Vagina (tissue), 2 donors: Measurements from ENCODE around the gene IFT57.

Source experiments
- POLR2A ChIP-seq, 2 donors: fragments of 450-650 bp; IDR thresholded peaks; one replicate each; pipeline ENCODE4 v1.6.1; 2017; ENCODE audit warnings: antibody characterized with exemption in 2 of 2, mild to moderate bottlenecking in 2 of 2, moderate library complexity in 2 of 2
- POLR2AphosphoS5 ChIP-seq, 2 donors: sonication (generic); formaldehyde crosslinking; IDR thresholded peaks; one replicate each; pipeline ENCODE4 v1.9.0; 2017; ENCODE audit warnings: antibody characterized with exemption in 2 of 2, mild to moderate bottlenecking in 2 of 2, low read depth in 1 of 2; ENCODE audit not compliant: insufficient read depth in 1 of 2
- TF ChIP-seq, protein P1 (sequence below), 3 experiments: fragments of 450-650 bp in 2 of 3; fragments of 200-600 bp in 1 of 3; sonication (generic) in 1 of 3; IDR thresholded peaks; one replicate each; pipeline ENCODE4 v1.5.1; 2017 to 2019; ENCODE audit warnings: antibody characterized with exemption in 3 of 3, mild to moderate bottlenecking in 2 of 3, moderate library complexity in 2 of 3

DNA sequence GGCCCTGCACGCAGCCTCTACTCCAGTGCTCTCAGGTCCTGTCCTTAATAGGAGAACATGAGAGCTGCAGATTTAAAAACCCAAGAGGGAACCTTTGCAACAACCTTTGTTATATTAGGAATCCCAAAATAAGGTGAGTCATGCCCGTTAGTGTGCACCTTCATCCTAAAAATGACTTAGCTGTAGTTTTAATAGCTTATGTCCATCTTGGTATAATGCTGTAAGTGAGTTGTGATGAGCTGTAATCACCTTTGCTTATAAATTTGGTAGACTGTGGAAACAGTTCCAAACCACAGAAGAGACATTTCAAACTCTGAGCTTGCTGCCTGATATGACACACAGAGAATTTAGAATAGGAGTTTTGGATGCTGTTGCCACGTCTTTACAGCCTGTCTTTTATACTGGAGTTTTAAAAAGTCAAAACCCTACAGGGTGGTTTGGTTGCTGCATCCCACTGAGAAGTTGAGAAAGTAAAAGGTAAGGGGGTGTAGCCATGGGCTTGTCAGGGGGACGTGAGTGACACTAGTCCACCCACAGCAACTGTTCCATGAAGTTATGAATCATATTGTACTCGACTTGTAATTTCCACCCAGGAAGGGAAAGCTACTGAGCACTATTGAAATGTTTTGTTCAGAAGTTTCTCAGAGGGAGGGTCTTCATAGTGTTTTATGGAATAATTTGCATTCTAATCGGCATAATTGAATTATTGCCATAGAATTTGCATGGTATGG lies 104.0 kb downstream of the IFT57 start:
- TF ChIP-seq, protein P1, sequence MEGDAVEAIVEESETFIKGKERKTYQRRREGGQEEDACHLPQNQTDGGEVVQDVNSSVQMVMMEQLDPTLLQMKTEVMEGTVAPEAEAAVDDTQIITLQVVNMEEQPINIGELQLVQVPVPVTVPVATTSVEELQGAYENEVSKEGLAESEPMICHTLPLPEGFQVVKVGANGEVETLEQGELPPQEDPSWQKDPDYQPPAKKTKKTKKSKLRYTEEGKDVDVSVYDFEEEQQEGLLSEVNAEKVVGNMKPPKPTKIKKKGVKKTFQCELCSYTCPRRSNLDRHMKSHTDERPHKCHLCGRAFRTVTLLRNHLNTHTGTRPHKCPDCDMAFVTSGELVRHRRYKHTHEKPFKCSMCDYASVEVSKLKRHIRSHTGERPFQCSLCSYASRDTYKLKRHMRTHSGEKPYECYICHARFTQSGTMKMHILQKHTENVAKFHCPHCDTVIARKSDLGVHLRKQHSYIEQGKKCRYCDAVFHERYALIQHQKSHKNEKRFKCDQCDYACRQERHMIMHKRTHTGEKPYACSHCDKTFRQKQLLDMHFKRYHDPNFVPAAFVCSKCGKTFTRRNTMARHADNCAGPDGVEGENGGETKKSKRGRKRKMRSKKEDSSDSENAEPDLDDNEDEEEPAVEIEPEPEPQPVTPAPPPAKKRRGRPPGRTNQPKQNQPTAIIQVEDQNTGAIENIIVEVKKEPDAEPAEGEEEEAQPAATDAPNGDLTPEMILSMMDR (IDR thresholded peaks at IDR 0.05), result no peak
- TF ChIP-seq POLR2A (IDR thresholded peaks at IDR 0.05) (no peak), POLR2AphosphoS5 (IDR thresholded peaks at IDR 0.05; ENCODE audit: insufficient read depth in 1 of 2, low read depth in 1 of 2) (no peak)
